DOHH2 (cell line): ENCODE results near the gene DGKD.

Experiments used
- H3F3A ChIP-seq: fragments of 200-600 bp; sonication (generic), shearing (Covaris generic); 2 replicates; pipeline ENCODE4 v1.6.0; 2016; ENCODE audit warnings: antibody characterized with exemption, mild to moderate bottlenecking; ENCODE audit not compliant: control insufficient read depth, insufficient read depth
- H3K27ac ChIP-seq: fragments of 200-600 bp; sonication (generic); 2 replicates; pipeline ENCODE4 v1.5.1; 2014; ENCODE audit warnings: low read depth, mild to moderate bottlenecking, low read length, moderate library complexity
- H3K27me3 ChIP-seq: fragments of 200-600 bp; sonication (generic); 2 replicates; pipeline ENCODE4 v1.6.1; 2014; ENCODE audit warnings: mild to moderate bottlenecking, low read length, mixed read lengths; ENCODE audit not compliant: control insufficient read depth
- H3K36me3 ChIP-seq: fragments of 200-600 bp; sonication (generic); 2 replicates; pipeline ENCODE4 v1.6.1; 2014; ENCODE audit warnings: mild to moderate bottlenecking, low read length, moderate library complexity, mixed read lengths; ENCODE audit not compliant: control insufficient read depth
- H3K4me1 ChIP-seq: fragments of 200-600 bp; sonication (generic); 2 replicates; pipeline ENCODE4 v1.6.1; 2014; ENCODE audit warnings: mild to moderate bottlenecking, low read length, mixed read lengths; ENCODE audit not compliant: control insufficient read depth
- H3K4me2 ChIP-seq: fragments of 200-600 bp; sonication (generic); 2 replicates; pipeline ENCODE4 v1.6.0; 2014; ENCODE audit warnings: mild to moderate bottlenecking, low read length, moderate library complexity
- H3K4me3 ChIP-seq: fragments of 200-600 bp; sonication (generic); 2 replicates; pipeline ENCODE4 v1.5.1; 2014; ENCODE audit warnings: mild to moderate bottlenecking, low read length, mixed read lengths
- H3K79me2 ChIP-seq: fragments of 200-600 bp; sonication (generic); 2 replicates; pipeline ENCODE4 v1.6.1; 2014; ENCODE audit warnings: mild to moderate bottlenecking, low read length, mixed read lengths; ENCODE audit not compliant: control insufficient read depth
- H3K9me2 ChIP-seq: fragments of 200-600 bp; sonication (generic); replicated peaks from 2 replicates; pipeline ENCODE4 v1.6.1; 2014; ENCODE audit warnings: mild to moderate bottlenecking, low read length, mixed read lengths; ENCODE audit not compliant: control insufficient read depth
- H3K9me3 ChIP-seq: fragments of 200-600 bp; sonication (generic); 2 replicates; pipeline ENCODE4 v1.6.1; 2014; ENCODE audit warnings: antibody characterized with exemption, low read length, mixed read lengths; ENCODE audit not compliant: control insufficient read depth, insufficient read depth
- H4K20me1 ChIP-seq: fragments of 200-600 bp; sonication (generic); 2 replicates; pipeline ENCODE4 v1.6.0; 2014; ENCODE audit warnings: low read depth, mild to moderate bottlenecking, antibody characterized with exemption, low read length, moderate library complexity; ENCODE audit not compliant: control insufficient read depth, insufficient read depth
- EZH2phosphoT487 ChIP-seq: fragments of 200-600 bp; sonication (generic); IDR thresholded peaks from 2 replicates; pipeline ENCODE4 v1.6.1; 2017; ENCODE audit warnings: borderline replicate concordance, mild to moderate bottlenecking, antibody characterized with exemption, low read length, moderate library complexity, mixed read lengths
- TF ChIP-seq, protein P1 (sequence below): fragments of 200-600 bp; sonication (generic); IDR thresholded peaks from one replicate; pipeline ENCODE4 v1.5.1; 2014; ENCODE audit warnings: antibody characterized with exemption, mild to moderate bottlenecking, low read depth, low read length; ENCODE audit not compliant: poor library complexity, severe bottlenecking

DGKD gene

DNA sequence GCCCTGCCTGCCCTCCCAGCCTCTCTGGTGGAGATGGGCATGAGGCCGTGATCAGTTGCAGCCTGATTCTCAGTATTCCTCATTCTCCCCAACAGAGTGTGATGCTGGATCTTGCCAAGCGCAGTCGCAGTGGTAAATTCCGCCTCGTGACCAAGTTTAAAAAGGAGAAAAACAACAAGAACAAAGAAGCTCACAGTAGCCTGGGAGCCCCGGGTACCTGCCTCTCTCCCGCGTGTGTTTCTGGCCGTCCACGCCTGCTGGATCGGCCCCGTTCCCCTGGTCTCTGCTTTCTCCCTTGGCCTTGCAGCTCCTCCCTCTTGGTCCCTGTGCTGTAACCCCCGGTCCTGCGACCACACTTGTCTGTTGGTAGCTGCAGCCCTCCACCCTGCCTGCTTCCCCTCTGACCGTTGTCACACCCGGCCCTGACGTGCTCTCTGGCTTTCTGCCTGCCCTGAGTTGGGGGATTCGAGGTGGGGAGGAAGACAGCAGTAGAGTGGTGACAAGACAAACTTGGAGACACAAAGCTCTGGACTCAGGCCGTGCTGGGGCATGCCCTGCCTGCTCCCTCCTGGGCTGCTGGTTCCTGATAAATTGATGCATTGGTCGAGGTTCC is 112.8 kb downstream of the DGKD start:
- no peak overlapping the region for H3K4me2 ChIP-seq
- no peaks in the 10 kb centered on the region for H3K9me3 ChIP-seq
- no peaks in the 10 kb centered on the region for H3K27me3 ChIP-seq
- TF ChIP-seq, protein P1, sequence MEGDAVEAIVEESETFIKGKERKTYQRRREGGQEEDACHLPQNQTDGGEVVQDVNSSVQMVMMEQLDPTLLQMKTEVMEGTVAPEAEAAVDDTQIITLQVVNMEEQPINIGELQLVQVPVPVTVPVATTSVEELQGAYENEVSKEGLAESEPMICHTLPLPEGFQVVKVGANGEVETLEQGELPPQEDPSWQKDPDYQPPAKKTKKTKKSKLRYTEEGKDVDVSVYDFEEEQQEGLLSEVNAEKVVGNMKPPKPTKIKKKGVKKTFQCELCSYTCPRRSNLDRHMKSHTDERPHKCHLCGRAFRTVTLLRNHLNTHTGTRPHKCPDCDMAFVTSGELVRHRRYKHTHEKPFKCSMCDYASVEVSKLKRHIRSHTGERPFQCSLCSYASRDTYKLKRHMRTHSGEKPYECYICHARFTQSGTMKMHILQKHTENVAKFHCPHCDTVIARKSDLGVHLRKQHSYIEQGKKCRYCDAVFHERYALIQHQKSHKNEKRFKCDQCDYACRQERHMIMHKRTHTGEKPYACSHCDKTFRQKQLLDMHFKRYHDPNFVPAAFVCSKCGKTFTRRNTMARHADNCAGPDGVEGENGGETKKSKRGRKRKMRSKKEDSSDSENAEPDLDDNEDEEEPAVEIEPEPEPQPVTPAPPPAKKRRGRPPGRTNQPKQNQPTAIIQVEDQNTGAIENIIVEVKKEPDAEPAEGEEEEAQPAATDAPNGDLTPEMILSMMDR, result no peak
- no peak for TF ChIP-seq EZH2phosphoT487
- H4K20me1 ChIP-seq, result no peaks in the 10 kb centered on the region
- H3K79me2 ChIP-seq, result no peaks in the 10 kb centered on the region
- H3K4me3 ChIP-seq, result no peak overlapping the region
- no peak overlapping the region for H3K27ac ChIP-seq
- peaks cover 56% of the 10 kb centered on the region for H3K36me3 ChIP-seq
- H3K9me2 ChIP-seq, result no peaks in the 10 kb centered on the region
- H3K4me1 ChIP-seq, result no peaks in the 10 kb centered on the region
- no peaks in the 10 kb centered on the region for H3F3A ChIP-seq

DNA sequence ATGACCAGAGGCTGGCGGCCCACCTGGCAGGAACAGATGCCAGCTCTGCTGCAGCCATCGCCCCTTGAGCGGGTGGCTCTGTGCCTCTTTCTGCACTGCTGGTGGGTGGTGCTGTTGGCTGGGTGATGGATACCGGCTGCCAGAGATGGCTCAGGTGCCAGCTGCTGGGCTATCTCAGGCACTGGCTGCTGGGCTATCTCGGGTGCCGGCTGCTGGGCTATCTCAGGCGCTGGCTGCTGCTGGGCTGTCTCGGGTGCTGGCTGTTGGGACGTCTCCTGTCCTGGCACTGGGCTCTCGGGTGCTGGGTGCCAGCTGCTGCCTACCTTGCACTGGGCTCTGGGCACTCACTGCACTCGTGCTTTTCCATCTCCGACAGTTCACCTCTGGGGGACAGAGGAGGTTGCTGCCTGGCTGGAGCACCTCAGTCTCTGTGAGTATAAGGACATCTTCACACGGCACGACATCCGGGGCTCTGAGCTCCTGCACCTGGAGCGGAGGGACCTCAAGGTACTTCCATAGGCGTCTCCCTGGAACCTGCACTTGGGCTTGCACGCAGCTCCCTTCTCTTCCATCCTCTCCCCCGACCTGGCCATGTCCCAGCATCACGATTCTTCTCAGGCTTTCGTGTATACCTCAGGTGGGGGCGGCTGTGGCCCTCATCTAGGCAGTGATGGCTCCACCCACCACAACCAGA is 113.9 kb downstream of the DGKD start:
- Histone ChIP-seq H4K20me1 (no peaks in the 10 kb centered on the region), H3K4me3 (no peak overlapping the region), H3K79me2 (no peaks in the 10 kb centered on the region), H3K9me2 (no peaks in the 10 kb centered on the region), H3K27me3 (no peaks in the 10 kb centered on the region), H3K36me3 (peaks cover 46% of the 10 kb centered on the region), H3K4me1 (no peaks in the 10 kb centered on the region), H3F3A (no peaks in the 10 kb centered on the region), H3K27ac (no peak overlapping the region), H3K9me3 (no peaks in the 10 kb centered on the region), H3K4me2 (no peak overlapping the region)
- TF ChIP-seq, protein P1, result no peak
- no peak for TF ChIP-seq EZH2phosphoT487

DNA sequence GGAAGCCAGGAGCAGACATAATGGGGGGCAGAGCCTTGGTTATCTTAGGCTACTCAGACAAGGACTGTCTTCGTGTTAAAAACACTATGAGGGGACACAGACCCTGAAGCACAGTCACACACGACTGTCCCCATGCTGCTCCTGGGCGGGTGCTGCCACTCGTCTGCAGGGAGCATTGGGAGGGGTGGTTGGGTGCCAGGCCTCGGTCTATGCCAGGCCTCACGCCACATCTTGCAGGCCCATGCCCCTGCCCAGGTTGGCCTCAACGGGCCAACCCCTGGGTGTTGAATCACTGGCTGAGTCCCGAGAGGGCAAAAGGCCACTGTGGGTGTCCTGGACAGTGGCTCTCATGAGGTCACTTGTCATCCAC is 114.4 kb downstream of the DGKD start:
- Histone ChIP-seq H3K4me3 (no peak overlapping the region), H3K36me3 (peaks cover 43% of the 10 kb centered on the region)

More for the DNA sequence above, 114.4 kb downstream of the DGKD start:
- Histone ChIP-seq H3K27me3 (no peaks in the 10 kb centered on the region), H4K20me1 (no peaks in the 10 kb centered on the region), H3K9me3 (no peaks in the 10 kb centered on the region), H3K4me2 (no peak overlapping the region), H3K79me2 (no peaks in the 10 kb centered on the region), H3F3A (no peaks in the 10 kb centered on the region), H3K27ac (no peak overlapping the region), H3K9me2 (no peaks in the 10 kb centered on the region), H3K4me1 (no peaks in the 10 kb centered on the region)
- TF ChIP-seq, protein P1, result no peak
- no peak for TF ChIP-seq EZH2phosphoT487
